Astrocyte of the spinal cord (primary cell): ENCODE results near the gene STX12.
"Not testable (repeated sequence)": the region's sequence is repeated elsewhere in the genome, so short reads cannot be mapped to it uniquely, and the experiment has no call there.

Source experiments
- DNase-seq: peaks from one replicate; pipeline ENCODE4 v3.0.0; 2011; ENCODE audit warnings: low read depth, low spot score
- H3K4me3 ChIP-seq: 2 replicates; pipeline ENCODE4 v1.5.1; 2011; ENCODE audit warnings: low read depth, mild to moderate bottlenecking, low read length, moderate library complexity
- in situ Hi-C: cut with HindIII; loops from 2 replicates; pipeline ENCODE4 v1.10.0; 2017; ENCODE audit warnings: low sequenced_read_pairs
- TF ChIP-seq, protein P1 (sequence below): IDR thresholded peaks from 2 replicates; pipeline ENCODE4 v1.5.1; 2012; ENCODE audit warnings: low read depth, mild to moderate bottlenecking, low read length, inconsistent platforms

Gene STX12

DNA sequence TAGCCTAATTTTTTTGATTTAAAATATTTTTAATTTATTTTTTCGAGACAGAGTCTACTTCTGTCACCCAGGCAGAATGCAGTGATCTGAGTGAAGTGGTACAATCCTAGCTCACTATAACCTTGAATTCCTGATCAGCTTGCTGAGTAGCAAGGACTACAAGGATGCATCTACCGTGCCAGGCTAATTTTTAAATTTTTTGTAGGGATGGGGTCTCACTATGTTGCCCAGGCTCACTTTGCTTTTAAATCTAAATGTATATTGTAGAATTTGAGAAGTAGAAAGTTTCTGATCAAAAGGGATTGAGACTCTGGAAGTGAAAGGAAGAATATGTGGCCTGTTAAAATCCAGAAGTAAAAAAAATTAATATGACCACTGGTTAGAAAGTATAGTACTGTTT lies 1.6 kb downstream of the STX12 start:
- in situ Hi-C loops = no loop called here
- TF ChIP-seq, protein P1, sequence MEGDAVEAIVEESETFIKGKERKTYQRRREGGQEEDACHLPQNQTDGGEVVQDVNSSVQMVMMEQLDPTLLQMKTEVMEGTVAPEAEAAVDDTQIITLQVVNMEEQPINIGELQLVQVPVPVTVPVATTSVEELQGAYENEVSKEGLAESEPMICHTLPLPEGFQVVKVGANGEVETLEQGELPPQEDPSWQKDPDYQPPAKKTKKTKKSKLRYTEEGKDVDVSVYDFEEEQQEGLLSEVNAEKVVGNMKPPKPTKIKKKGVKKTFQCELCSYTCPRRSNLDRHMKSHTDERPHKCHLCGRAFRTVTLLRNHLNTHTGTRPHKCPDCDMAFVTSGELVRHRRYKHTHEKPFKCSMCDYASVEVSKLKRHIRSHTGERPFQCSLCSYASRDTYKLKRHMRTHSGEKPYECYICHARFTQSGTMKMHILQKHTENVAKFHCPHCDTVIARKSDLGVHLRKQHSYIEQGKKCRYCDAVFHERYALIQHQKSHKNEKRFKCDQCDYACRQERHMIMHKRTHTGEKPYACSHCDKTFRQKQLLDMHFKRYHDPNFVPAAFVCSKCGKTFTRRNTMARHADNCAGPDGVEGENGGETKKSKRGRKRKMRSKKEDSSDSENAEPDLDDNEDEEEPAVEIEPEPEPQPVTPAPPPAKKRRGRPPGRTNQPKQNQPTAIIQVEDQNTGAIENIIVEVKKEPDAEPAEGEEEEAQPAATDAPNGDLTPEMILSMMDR = no peak
- no peak for DNase-seq
- H3K4me3 ChIP-seq = no peak overlapping the region

DNA sequence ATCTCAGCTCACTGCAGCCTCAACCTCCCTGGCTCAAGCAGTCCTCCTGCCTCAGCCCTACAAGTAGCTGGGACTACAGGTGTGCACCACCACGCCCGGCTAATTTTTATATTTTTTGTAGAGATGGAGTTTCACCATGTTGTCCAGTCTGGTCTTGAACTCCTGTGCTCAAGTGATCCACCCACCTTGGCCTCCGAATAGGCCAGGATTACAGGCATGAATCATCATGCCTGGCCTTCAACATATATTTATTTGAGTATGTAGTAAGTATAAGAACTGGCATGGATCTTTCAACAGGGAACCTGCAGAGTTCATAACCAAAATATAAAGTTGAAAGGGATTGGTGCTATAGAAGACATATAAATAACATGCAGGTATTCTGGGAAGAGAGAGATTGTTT lies 2.3 kb downstream of the STX12 start:
- H3K4me3 ChIP-seq, DNase-seq, in situ Hi-C loops: not testable (repeated sequence)

DNA sequence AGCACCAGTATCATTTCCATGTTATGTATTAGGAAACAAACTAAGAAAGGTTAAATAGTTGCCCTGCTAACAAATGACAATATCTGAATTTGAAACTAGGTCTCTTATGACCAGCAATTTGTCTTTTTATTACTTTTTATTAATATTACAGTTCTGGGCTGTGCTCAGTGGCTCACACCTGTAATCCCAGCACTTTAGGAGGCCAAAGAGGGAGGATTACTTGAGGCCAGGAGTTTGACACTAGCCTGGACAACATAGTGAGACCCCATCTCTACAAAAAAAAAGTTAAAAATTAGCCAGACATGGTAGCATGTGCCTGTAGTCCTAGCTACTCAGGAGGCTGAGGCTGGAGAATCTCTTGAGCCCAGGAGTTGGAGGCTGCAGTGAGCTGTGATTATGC lies 3.3 kb downstream of the STX12 start:
- DNase-seq, in situ Hi-C loops, H3K4me3 ChIP-seq: not testable (repeated sequence)

DNA sequence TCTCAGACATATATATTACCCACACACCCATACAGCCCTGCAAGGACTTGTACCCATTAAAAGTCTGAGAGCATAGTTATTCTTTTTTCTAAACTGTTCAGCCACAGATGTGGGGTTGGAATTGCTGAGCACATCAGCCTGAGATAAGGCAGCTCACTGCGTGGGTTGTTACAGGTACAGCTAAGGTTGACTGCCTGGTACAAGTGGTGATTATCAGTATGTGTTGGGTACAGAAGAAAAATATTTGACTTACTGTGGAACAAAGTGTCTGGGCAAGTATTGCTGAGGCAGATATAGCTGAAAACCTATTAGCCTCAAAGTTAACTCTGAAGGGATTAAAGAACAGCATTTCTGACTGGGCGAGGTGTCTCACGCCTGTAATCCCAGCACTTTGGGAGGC lies 5.0 kb downstream of the STX12 start:
- in situ Hi-C loops = no loop called here
- TF ChIP-seq, protein P1 = no peak
- no peak for DNase-seq
- H3K4me3 ChIP-seq = no peak overlapping the region

DNA sequence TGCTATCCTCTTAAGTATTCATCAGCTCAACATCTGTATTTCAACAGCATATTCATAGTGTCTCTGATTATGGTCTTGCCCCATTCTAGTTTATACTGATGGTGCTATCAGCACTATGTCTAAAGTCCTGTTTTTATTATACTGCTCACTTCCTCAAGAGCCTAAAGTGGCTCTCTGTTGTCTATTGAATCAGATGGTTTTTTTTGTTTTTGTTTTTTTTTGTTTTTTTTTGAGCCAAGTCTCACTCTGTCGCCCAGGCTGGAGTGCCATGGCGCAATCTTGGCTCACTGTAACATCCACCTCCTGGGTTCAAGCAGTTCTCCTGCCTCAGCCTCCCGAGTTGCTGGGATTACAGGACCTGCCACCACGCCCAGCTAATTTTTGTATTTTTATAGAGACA lies 6.1 kb downstream of the STX12 start:
- no peak for DNase-seq
- TF ChIP-seq, protein P1 = no peak
- in situ Hi-C loops = no loop called here
- no peak overlapping the region for H3K4me3 ChIP-seq

DNA sequence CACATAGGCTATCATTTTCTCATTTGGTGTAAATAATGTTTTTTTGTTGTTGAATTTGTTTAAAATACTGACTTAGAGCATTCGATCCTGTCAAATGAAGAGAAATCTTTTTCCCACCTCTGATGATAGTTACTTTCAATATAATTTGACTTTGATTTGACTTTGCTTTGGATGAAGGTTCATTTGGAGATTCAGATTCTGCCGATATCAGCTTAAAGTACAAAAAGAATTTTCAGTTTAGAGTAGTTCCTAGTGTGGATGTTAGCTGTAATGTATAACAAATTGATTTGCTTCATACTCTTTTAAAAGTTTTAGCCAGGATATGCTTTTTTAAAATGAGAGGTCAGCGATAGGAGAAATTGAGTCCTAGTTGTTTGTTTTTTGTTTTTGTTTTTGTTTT lies 9.9 kb downstream of the STX12 start:
- DNase-seq = no peak
- H3K4me3 ChIP-seq = no peak overlapping the region
- TF ChIP-seq, protein P1 = no peak
- in situ Hi-C loops = no loop called here

DNA sequence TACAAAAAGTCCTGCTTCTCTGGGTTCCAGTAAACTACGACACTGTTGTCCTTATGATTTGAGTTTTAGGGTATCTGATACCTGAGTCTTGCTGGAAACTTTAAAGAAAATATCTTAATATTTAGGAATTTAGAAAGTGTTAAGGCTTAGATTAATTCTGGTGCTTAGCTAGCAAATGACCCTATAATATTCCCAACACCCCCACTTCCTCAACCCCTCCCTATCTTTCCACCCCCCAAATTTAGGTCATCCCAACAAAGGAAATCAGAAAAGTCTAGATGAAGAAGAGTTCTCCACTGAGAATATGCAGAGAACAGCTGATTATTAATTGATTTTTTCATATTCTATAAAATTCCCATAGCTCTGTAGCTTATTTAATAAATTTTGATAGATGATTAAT lies 11.7 kb downstream of the STX12 start:
- DNase-seq = no peak
- no peak overlapping the region for H3K4me3 ChIP-seq
- TF ChIP-seq, protein P1 = no peak
- in situ Hi-C loops = no loop called here

DNA sequence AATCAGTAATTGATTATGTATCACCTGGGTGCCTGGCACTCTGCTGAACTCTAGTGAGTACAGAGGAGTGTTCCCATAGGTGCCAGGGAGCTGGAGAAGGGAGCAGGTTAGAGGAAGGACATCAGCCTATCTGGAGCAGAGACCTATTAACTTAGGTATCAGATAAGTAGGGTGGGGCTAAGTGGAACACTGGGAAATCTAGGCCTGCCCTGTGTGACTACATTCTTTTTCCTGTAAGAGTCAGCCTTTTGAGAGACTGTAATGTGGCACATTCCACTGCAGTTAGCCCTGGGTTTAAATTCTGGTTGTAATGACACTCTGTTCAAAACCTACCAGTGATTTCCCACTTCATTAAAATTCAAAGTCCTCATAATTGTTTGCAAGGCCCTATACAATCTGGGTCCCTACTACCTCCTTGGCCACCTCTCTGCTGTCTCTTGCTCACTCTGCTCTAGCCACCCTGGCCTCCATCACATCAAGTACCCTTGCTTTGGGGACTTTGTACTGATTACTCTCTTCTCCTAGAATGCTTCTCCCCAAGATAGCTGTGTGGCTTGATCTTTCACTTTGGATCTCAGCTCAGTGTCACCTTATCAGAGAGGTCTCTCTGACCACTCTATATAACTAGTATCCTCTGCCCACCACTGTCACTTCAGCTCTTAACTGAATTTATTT lies 12.9 kb downstream of the STX12 start:
- in situ Hi-C loops = no loop called here
- H3K4me3 ChIP-seq = no peak overlapping the region
- DNase-seq = peak; percentile 6
- TF ChIP-seq, protein P1 = no peak
